Colonic mucosa (tissue), 4 donors: ENCODE results near the gene PLPP3. TPM values are rescaled to one million over a fixed set of nuclear protein-coding genes. Genes with fewer than 3 reads are reported as not detected.

ENCODE experiments used
- DNase-seq: peaks from one replicate; pipeline ENCODE4 v3.0.0-alpha.2; 2020
- H3K27ac ChIP-seq: fragments of 200-600 bp; one replicate; pipeline ENCODE4 v1.8.0; 2021
- H3K27me3 ChIP-seq: fragments of 200-600 bp; one replicate; pipeline ENCODE4 v1.8.0; 2021
- H3K36me3 ChIP-seq: fragments of 200-600 bp; one replicate; pipeline ENCODE4 v1.8.0; 2021
- H3K4me1 ChIP-seq: fragments of 200-600 bp; one replicate; pipeline ENCODE4 v1.8.0; 2021; ENCODE audit warnings: mild to moderate bottlenecking
- H3K4me3 ChIP-seq: fragments of 200-600 bp; one replicate; pipeline ENCODE4 v1.8.0; 2021
- H3K9ac ChIP-seq, 2 donors: one replicate each; pipeline ENCODE4 v1.7.0; 2013; ENCODE audit warnings: control low read depth in 2 of 2, low read depth in 2 of 2, low read length in 2 of 2
- H3K9me3 ChIP-seq: fragments of 200-600 bp; one replicate; pipeline ENCODE4 v1.8.0; 2021
- CTCF ChIP-seq: fragments of 200-600 bp; IDR thresholded peaks from one replicate; pipeline ENCODE4 v1.8.0; 2022; ENCODE audit warnings: antibody characterized with exemption, mild to moderate bottlenecking
- intact Hi-C: fragments of 100-400 bp; cut with DNase I; formaldehyde crosslinking; loops from one replicate; pipeline ENCODE4 v1.14.1; 2022
- total RNA-seq, 2 donors: library from RNA; stranded (reverse); fragmentation: NEBNext Ultra II Directional in 1 of 2; extraction: Animal tissue kit (Norgen Biotek cat#: 25700) in 1 of 2; gene quantifications; one replicate each; pipeline ENCODE4 v1.2.1, GENCODE V29; 2021
- donor health status: healthy.
- donor health status: DM: no; HTN: no; CAD: no.
- donor health status: DM: no; HTN: no; CAD: no.

The PLPP3 gene
- total RNA-seq, 2 donors from 2014 or later = 18.6 to 33.3 TPM

GRCh38 chr1:56496158-56496557 is 83.2 kb downstream of the PLPP3 start:
- intact Hi-C loops = no loop called here

GRCh38 chr1:56495538-56495937 is 83.8 kb downstream of the PLPP3 start:
- Histone ChIP-seq H3K4me1 (no peaks in the 10 kb centered on the region), H3K9ac (no peak overlapping the region), H3K9me3 (no peaks in the 10 kb centered on the region), H3K4me3 (no peak overlapping the region), H3K27me3 (no peaks in the 10 kb centered on the region), H3K27ac (no peak overlapping the region), H3K36me3 (no peaks in the 10 kb centered on the region)
- no peak for DNase-seq
- intact Hi-C loops = no loop called here
- TF ChIP-seq CTCF = no peak

More at GRCh38 chr1:56496158-56496557, 83.2 kb downstream of the PLPP3 start:
- H3K4me3 ChIP-seq = no peak overlapping the region
- DNase-seq = no peak
- H3K27me3 ChIP-seq = no peaks in the 10 kb centered on the region
- H3K4me1 ChIP-seq = no peaks in the 10 kb centered on the region
- no peak for TF ChIP-seq CTCF
- no peaks in the 10 kb centered on the region for H3K9me3 ChIP-seq
- H3K36me3 ChIP-seq = no peaks in the 10 kb centered on the region
- no peak overlapping the region for H3K27ac ChIP-seq
- H3K9ac ChIP-seq = no peak overlapping the region

- Histone ChIP-seq H3K4me3 (no peak overlapping the region), H3K9me3 (no peaks in the 10 kb centered on the region), H3K36me3 (no peaks in the 10 kb centered on the region), H3K9ac (no peak overlapping the region), H3K27ac (no peak overlapping the region), H3K4me1 (no peaks in the 10 kb centered on the region), H3K27me3 (no peaks in the 10 kb centered on the region)
- intact Hi-C loops = no loop called here
- TF ChIP-seq CTCF = no peak
- DNase-seq = no peak
Observed at GRCh38 chr1:56494306-56494705, 85.1 kb downstream of the PLPP3 start.

GRCh38 chr1:56493826-56494225 is 85.5 kb downstream of the PLPP3 start:
- TF ChIP-seq CTCF = no peak
- H3K27me3 ChIP-seq = no peaks in the 10 kb centered on the region
- H3K4me1 ChIP-seq = no peaks in the 10 kb centered on the region
- DNase-seq = no peak
- no peak overlapping the region for H3K27ac ChIP-seq
- H3K9ac ChIP-seq = no peak overlapping the region
- H3K4me3 ChIP-seq = no peak overlapping the region
- no peaks in the 10 kb centered on the region for H3K9me3 ChIP-seq
- no peaks in the 10 kb centered on the region for H3K36me3 ChIP-seq
- intact Hi-C loops = no loop called here

- H3K27ac ChIP-seq = no peak overlapping the region
Observed at GRCh38 chr1:56491441-56491840, 87.9 kb downstream of the PLPP3 start.

More at GRCh38 chr1:56491441-56491840, 87.9 kb downstream of the PLPP3 start:
- no peaks in the 10 kb centered on the region for H3K4me1 ChIP-seq
- H3K36me3 ChIP-seq = no peaks in the 10 kb centered on the region
- DNase-seq = no peak
- intact Hi-C loops = no loop called here
- no peaks in the 10 kb centered on the region for H3K27me3 ChIP-seq
- no peak for TF ChIP-seq CTCF
- no peaks in the 10 kb centered on the region for H3K9me3 ChIP-seq
- no peak overlapping the region for H3K9ac ChIP-seq
- no peak overlapping the region for H3K4me3 ChIP-seq
